ENCODE results near the gene FBXL20.

Gene FBXL20

DNA sequence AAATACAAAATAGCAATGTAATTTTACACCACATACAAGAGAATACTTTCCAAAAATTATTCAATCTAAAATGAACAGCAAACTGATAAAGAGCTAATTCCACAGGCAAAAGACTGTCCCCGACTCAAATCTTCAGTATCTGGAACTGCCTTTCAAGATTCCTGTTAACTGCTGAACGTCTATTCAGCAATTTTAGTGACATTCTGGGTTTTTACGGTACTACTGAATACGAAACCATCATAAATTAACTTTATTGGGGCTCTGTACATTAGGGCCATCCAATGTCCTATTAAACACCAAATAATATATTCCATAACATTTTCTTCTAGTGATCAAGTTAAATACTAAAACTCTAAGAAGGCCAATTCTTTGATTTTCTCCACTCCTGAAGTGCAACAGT lies 1.6 kb downstream of the FBXL20 start (continued):
- TF ChIP-seq, protein P1, sequence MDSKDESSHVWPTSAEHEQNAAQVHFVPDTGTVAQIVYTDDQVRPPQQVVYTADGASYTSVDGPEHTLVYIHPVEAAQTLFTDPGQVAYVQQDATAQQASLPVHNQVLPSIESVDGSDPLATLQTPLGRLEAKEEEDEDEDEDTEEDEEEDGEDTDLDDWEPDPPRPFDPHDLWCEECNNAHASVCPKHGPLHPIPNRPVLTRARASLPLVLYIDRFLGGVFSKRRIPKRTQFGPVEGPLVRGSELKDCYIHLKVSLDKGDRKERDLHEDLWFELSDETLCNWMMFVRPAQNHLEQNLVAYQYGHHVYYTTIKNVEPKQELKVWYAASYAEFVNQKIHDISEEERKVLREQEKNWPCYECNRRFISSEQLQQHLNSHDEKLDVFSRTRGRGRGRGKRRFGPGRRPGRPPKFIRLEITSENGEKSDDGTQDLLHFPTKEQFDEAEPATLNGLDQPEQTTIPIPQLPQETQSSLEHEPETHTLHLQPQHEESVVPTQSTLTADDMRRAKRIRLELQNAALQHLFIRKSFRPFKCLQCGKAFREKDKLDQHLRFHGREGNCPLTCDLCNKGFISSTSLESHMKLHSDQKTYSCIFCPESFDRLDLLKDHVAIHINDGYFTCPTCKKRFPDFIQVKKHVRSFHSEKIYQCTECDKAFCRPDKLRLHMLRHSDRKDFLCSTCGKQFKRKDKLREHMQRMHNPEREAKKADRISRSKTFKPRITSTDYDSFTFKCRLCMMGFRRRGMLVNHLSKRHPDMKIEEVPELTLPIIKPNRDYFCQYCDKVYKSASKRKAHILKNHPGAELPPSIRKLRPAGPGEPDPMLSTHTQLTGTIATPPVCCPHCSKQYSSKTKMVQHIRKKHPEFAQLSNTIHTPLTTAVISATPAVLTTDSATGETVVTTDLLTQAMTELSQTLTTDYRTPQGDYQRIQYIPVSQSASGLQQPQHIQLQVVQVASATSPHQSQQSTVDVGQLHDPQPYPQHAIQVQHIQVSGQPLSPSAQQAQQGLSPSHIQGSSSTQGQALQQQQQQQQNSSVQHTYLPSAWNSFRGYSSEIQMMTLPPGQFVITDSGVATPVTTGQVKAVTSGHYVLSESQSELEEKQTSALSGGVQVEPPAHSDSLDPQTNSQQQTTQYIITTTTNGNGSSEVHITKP (tag by site-specific recombination; IDR thresholded peaks at IDR 0.05) = no peak
- TF ChIP-seq, protein P2, sequence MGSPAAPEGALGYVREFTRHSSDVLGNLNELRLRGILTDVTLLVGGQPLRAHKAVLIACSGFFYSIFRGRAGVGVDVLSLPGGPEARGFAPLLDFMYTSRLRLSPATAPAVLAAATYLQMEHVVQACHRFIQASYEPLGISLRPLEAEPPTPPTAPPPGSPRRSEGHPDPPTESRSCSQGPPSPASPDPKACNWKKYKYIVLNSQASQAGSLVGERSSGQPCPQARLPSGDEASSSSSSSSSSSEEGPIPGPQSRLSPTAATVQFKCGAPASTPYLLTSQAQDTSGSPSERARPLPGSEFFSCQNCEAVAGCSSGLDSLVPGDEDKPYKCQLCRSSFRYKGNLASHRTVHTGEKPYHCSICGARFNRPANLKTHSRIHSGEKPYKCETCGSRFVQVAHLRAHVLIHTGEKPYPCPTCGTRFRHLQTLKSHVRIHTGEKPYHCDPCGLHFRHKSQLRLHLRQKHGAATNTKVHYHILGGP (tag by site-specific recombination; IDR thresholded peaks at IDR 0.05) = no peak
- TF ChIP-seq ZNF521 (tag by site-specific recombination; IDR thresholded peaks at IDR 0.05) (no peak), ZNF211 (tag by site-specific recombination; IDR thresholded peaks at IDR 0.05; ENCODE audit: low read depth) (no peak)

DNA sequence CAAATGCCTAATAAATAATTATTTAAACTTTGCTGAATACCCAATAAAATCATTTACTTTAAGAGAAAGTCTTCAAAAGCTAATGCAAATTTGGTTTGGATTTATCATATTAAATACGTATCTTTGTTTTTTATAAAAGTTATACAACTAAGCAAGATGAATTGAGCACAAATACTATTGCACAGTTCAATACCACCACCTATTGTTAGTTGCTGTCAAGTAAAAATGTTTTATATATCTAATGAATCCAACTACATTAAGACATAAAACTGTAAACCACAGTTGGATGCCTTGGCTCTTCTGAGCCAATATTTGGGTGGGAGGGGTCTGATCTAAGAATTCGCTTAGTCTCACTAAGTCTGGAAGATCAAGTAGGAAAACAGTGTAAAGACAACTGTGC lies 7.7 kb downstream of the FBXL20 start:
- POLR2A ChIA-PET = interaction anchor here (0.5 kb wide), 1 partner anchor 56 kb away, joined by 5 read pairs; no protein-coding TSS in a partner anchor
- Histone ChIP-seq H3K4me1 (ENCODE audit: control insufficient read depth, insufficient read depth, low read length) (no peaks in the 10 kb centered on the region), H3K36me3 (ENCODE audit: control insufficient read depth in 2 of 2, insufficient read depth in 1 of 2, low read length in 2 of 2) (peaks cover 0 to 14% of the 10 kb centered on the region in 2 experiments; a peak in 1 of 3 replicates), H3K27ac (ENCODE audit: extremely low read depth, low read depth, low read length) (no peak overlapping the region), H3K4me3 (ENCODE audit: low read depth, low read length) (no peak overlapping the region), H3K9me3 (ENCODE audit: control insufficient read depth, insufficient read depth, low read depth, low read length) (no peaks in the 10 kb centered on the region)
- CTCF ChIA-PET = interaction anchor here (0.6 to 1.1 kb wide), 9 partner anchors 12 to 228 kb away, joined by 3 to 5 read pairs (median 4); no protein-coding TSS in a partner anchor
- no peak for TF ChIP-seq ZNF791 (tag by site-specific recombination; IDR thresholded peaks at IDR 0.05)
- TF ChIP-seq, protein P3, sequence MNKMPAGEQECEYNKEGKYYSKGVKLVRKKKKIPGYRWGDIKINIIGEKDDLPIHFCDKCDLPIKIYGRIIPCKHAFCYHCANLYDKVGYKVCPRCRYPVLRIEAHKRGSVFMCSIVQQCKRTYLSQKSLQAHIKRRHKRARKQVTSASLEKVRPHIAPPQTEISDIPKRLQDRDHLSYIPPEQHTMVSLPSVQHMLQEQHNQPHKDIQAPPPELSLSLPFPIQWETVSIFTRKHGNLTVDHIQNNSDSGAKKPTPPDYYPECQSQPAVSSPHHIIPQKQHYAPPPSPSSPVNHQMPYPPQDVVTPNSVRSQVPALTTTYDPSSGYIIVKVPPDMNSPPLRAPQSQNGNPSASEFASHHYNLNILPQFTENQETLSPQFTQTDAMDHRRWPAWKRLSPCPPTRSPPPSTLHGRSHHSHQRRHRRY (tag by site-specific recombination; IDR thresholded peaks at IDR 0.05) = no peak
- TF ChIP-seq ZFP3 (tag by site-specific recombination; IDR thresholded peaks at IDR 0.05; ENCODE audit: low read depth) = no peak
- TF ChIP-seq, protein P4, sequence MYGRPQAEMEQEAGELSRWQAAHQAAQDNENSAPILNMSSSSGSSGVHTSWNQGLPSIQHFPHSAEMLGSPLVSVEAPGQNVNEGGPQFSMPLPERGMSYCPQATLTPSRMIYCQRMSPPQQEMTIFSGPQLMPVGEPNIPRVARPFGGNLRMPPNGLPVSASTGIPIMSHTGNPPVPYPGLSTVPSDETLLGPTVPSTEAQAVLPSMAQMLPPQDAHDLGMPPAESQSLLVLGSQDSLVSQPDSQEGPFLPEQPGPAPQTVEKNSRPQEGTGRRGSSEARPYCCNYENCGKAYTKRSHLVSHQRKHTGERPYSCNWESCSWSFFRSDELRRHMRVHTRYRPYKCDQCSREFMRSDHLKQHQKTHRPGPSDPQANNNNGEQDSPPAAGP (tag by site-specific recombination; IDR thresholded peaks at IDR 0.05) = no peak
- no peak for TF ChIP-seq ZNF311 (tag by site-specific recombination; IDR thresholded peaks at IDR 0.05; ENCODE audit: borderline replicate concordance)
- TF ChIP-seq ZNF658 (tag by site-specific recombination; IDR thresholded peaks at IDR 0.05) = no peak
- TF ChIP-seq, protein P5, sequence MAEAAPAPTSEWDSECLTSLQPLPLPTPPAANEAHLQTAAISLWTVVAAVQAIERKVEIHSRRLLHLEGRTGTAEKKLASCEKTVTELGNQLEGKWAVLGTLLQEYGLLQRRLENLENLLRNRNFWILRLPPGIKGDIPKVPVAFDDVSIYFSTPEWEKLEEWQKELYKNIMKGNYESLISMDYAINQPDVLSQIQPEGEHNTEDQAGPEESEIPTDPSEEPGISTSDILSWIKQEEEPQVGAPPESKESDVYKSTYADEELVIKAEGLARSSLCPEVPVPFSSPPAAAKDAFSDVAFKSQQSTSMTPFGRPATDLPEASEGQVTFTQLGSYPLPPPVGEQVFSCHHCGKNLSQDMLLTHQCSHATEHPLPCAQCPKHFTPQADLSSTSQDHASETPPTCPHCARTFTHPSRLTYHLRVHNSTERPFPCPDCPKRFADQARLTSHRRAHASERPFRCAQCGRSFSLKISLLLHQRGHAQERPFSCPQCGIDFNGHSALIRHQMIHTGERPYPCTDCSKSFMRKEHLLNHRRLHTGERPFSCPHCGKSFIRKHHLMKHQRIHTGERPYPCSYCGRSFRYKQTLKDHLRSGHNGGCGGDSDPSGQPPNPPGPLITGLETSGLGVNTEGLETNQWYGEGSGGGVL (tag by site-specific recombination; IDR thresholded peaks at IDR 0.05) = no peak
- TF ChIP-seq, protein P6, sequence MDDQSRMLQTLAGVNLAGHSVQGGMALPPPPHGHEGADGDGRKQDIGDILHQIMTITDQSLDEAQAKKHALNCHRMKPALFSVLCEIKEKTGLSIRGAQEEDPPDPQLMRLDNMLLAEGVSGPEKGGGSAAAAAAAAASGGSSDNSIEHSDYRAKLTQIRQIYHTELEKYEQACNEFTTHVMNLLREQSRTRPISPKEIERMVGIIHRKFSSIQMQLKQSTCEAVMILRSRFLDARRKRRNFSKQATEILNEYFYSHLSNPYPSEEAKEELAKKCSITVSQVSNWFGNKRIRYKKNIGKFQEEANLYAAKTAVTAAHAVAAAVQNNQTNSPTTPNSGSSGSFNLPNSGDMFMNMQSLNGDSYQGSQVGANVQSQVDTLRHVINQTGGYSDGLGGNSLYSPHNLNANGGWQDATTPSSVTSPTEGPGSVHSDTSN (CRISPR knock-in tag; IDR thresholded peaks at IDR 0.05) = no peak
- TF ChIP-seq, protein P7, sequence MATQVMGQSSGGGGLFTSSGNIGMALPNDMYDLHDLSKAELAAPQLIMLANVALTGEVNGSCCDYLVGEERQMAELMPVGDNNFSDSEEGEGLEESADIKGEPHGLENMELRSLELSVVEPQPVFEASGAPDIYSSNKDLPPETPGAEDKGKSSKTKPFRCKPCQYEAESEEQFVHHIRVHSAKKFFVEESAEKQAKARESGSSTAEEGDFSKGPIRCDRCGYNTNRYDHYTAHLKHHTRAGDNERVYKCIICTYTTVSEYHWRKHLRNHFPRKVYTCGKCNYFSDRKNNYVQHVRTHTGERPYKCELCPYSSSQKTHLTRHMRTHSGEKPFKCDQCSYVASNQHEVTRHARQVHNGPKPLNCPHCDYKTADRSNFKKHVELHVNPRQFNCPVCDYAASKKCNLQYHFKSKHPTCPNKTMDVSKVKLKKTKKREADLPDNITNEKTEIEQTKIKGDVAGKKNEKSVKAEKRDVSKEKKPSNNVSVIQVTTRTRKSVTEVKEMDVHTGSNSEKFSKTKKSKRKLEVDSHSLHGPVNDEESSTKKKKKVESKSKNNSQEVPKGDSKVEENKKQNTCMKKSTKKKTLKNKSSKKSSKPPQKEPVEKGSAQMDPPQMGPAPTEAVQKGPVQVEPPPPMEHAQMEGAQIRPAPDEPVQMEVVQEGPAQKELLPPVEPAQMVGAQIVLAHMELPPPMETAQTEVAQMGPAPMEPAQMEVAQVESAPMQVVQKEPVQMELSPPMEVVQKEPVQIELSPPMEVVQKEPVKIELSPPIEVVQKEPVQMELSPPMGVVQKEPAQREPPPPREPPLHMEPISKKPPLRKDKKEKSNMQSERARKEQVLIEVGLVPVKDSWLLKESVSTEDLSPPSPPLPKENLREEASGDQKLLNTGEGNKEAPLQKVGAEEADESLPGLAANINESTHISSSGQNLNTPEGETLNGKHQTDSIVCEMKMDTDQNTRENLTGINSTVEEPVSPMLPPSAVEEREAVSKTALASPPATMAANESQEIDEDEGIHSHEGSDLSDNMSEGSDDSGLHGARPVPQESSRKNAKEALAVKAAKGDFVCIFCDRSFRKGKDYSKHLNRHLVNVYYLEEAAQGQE (tag by site-specific recombination; IDR thresholded peaks at IDR 0.05) = no peak
- TF ChIP-seq, protein P8, sequence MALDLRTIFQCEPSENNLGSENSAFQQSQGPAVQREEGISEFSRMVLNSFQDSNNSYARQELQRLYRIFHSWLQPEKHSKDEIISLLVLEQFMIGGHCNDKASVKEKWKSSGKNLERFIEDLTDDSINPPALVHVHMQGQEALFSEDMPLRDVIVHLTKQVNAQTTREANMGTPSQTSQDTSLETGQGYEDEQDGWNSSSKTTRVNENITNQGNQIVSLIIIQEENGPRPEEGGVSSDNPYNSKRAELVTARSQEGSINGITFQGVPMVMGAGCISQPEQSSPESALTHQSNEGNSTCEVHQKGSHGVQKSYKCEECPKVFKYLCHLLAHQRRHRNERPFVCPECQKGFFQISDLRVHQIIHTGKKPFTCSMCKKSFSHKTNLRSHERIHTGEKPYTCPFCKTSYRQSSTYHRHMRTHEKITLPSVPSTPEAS (tag by site-specific recombination; IDR thresholded peaks at IDR 0.05) = no peak
- no peak for TF ChIP-seq ZNF76 (tag by site-specific recombination; IDR thresholded peaks at IDR 0.05; ENCODE audit: borderline replicate concordance, low read depth)
- TF ChIP-seq FEZF1 (tag by site-specific recombination; IDR thresholded peaks at IDR 0.05) = no peak
- no peak for TF ChIP-seq ZNF560 (tag by site-specific recombination; IDR thresholded peaks at IDR 0.05; ENCODE audit: borderline replicate concordance)
- no peak for TF ChIP-seq SCRT2 (tag by site-specific recombination; IDR thresholded peaks at IDR 0.05)
- no peak for TF ChIP-seq ZBTB21 (tag by site-specific recombination; IDR thresholded peaks at IDR 0.05)
- no peak for TF ChIP-seq ZNF24 (tag by site-specific recombination; IDR thresholded peaks at IDR 0.05)
- no peak for TF ChIP-seq ZNF529 (tag by site-specific recombination; IDR thresholded peaks at IDR 0.05; ENCODE audit: insufficient replicate concordance)

Data from HEK293 (cell line).